K562 (cell line): ENCODE data around the gene SLC2A4. TPM values are rescaled to one million over a fixed set of nuclear protein-coding genes. Genes with fewer than 3 reads are reported as not detected.

Experiments used
- ATF7 ChIP-seq: fragments of 450-650 bp; IDR thresholded peaks from 2 replicates; pipeline ENCODE4 v1.7.1; 2014; ENCODE audit warnings: mild to moderate bottlenecking, moderate library complexity
- CREB5 ChIP-seq: fragments of 250-450 bp; sonication (Bioruptor Pico); IDR thresholded peaks from 2 replicates; pipeline ENCODE4 v1.5.0; 2020; ENCODE audit warnings: mild to moderate bottlenecking
- CUX1 ChIP-seq: fragments of 200-800 bp; sonication (Bioruptor generic); IDR thresholded peaks from 2 replicates; pipeline ENCODE4 v1.6.1; 2016; ENCODE audit warnings: missing genetic modification characterization, missing compliant biosample characterization
- DDX20 ChIP-seq: fragments of 450-650 bp; IDR thresholded peaks from 2 replicates; pipeline ENCODE4 v1.6.1; 2016; ENCODE audit warnings: missing genetic modification characterization, low read depth, mild to moderate bottlenecking, missing compliant biosample characterization, moderate library complexity
- HMGXB4 ChIP-seq: sonication (generic); formaldehyde crosslinking; IDR thresholded peaks from 2 replicates; pipeline ENCODE4 v1.8.1; 2023; ENCODE audit warnings: mild to moderate bottlenecking, missing genetic modification reagents
- HOMEZ ChIP-seq: fragments of 250-450 bp; sonication (Bioruptor Pico); IDR thresholded peaks from 2 replicates; pipeline ENCODE4 v1.4.0; 2020; ENCODE audit warnings: mild to moderate bottlenecking, moderate library complexity
- MXD1 ChIP-seq: fragments of 250-450 bp; sonication (Bioruptor Pico); IDR thresholded peaks from 2 replicates; pipeline ENCODE4 v1.8.0; 2021; ENCODE audit warnings: borderline replicate concordance, mild to moderate bottlenecking, moderate library complexity; ENCODE audit not compliant: poor library complexity, severe bottlenecking
- NFE2 ChIP-seq: IDR thresholded peaks from 2 replicates; pipeline ENCODE4 v1.6.1; 2014; ENCODE audit warnings: antibody characterized with exemption, low read depth
- PKNOX1 ChIP-seq: fragments of 450-650 bp; IDR thresholded peaks from 2 replicates; pipeline ENCODE4 v1.6.1; 2016
- ZNF436 ChIP-seq: fragments of 250-450, 450-650 bp; sonication (Bioruptor Pico); formaldehyde crosslinking; IDR thresholded peaks from 2 replicates; pipeline ENCODE4 v1.7.0; 2020; ENCODE audit warnings: mild to moderate bottlenecking
- ZNF57 ChIP-seq: fragments of 450-650 bp; formaldehyde crosslinking; IDR thresholded peaks from 2 replicates; pipeline ENCODE4 v1.4.0; 2020; ENCODE audit warnings: mild to moderate bottlenecking, moderate library complexity
- ZNF79 ChIP-seq: fragments of 250-450 bp; sonication (Bioruptor Pico); IDR thresholded peaks from 2 replicates; pipeline ENCODE4 v1.4.0; 2020; ENCODE audit warnings: low read depth, mild to moderate bottlenecking, moderate library complexity
- ZZZ3 ChIP-seq: fragments of 450-650 bp; IDR thresholded peaks from 2 replicates; pipeline ENCODE4 v1.6.1; 2016; ENCODE audit warnings: antibody characterized with exemption, mild to moderate bottlenecking, moderate library complexity
- polyA plus RNA-seq, 8 experiments: library from polyadenylated mRNA; depleted of rRNA in 4 of 8; stranded (reverse) in 5 of 8; unstranded in 3 of 8; fragments of >200 nt; fragmentation: Nextera tagmentation in 2 of 8; fragmentation: Illumina TruSeq in 1 of 8; extraction: Ambion mirVana in 2 of 8; extraction: Trizol in 1 of 8; gene quantifications; 2 replicates each; pipeline versions ENCODE4 v1.2.1 to v1.2.3, GENCODE V29; 2011 to 2014; ENCODE audit warnings: inconsistent platforms in 1 of 8, missing spikeins in 1 of 8
- total RNA-seq, 7 experiments: library from RNA; depleted of rRNA in 6 of 7; stranded (reverse); fragments of >200 nt in 6 of 7; fragmentation: Illumina TruSeq in 2 of 7; extraction: Trizol in 2 of 7; gene quantifications; 2 replicates each; pipeline versions ENCODE4 v1.2.1 to v1.2.3, GENCODE V29; 2011 to 2021; ENCODE audit warnings: low replicate concordance in 1 of 7

SLC2A4 gene
- total and polyA plus RNA-seq, 9 of the 15 experiments (the other 6 are each of a cell fraction or from before 2014, with no cell fraction given) = 0.74 to 3.5 (median 1.6) TPM

- TF ChIP-seq ZNF79 (CRISPR knock-in tag) (no peak), ATF7 (peak; percentile 57; the same call in 1 of the 2 replicates), CUX1 (CRISPR knock-in tag) (no peak), DDX20 (tag) (no peak), HOMEZ (CRISPR knock-in tag) (no peak), ZNF436 (CRISPR knock-in tag) (0 out of 2 replicates have a peak, but pooled peaks have one; percentile 34), CREB5 (CRISPR knock-in tag) (0 out of 2 replicates have a peak, but pooled peaks have one; percentile 13), PKNOX1 (no peak), ZZZ3 (no peak), MXD1 (no peak), ZNF57 (no peak), NFE2 (no peak), HMGXB4 (CRISPR knock-in tag) (no peak)
Measured at GRCh38 chr17:7234083-7234951, 47.2 kb upstream of the SLC2A4 start, which contains the start of gene DVL2 (continued).
